ENCODE data around the gene SLC10A7. TPM values are rescaled to one million over a fixed set of nuclear protein-coding genes. Genes with fewer than 3 reads are reported as not detected.

SLC10A7 gene
- polyA plus RNA-seq, 1 donor (not counting 4 experiments of a cell fraction or from before 2014, with no cell fraction given), result 12.7 TPM

DNA sequence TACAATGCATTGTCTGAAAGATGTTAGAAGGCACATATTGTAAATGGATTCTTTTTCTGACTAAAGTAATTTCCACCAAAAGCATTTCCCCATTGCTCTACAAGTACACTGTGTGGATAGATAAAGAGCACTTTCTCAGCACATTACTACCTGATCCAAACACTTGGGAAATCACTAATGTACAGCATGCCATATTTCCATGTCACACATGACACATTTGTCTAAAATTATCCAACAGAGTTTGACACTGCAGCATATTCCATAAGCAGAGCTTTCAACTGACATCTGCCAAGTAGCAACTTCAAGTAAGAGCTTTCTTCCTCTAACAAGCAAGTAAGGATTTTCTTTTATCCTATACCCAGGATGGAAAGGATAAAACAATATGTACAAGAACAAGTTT lies 257.9 kb downstream of the SLC10A7 start:
- no peaks in the 10 kb centered on the region for H3K79me2 ChIP-seq (ENCODE audit: control insufficient read depth, insufficient read depth, low read length)
- no peaks in the 10 kb centered on the region for H3K9me1 ChIP-seq (ENCODE audit: control insufficient read depth, extremely low read depth, insufficient read depth, low read length)
- H3K27me3 ChIP-seq (ENCODE audit: control insufficient read depth, extremely low read depth, insufficient read depth, low read length), result no peaks in the 10 kb centered on the region
- no peak for TF ChIP-seq EZH2 (IDR thresholded peaks at IDR 0.05; ENCODE audit: low read length)
- TF ChIP-seq, protein P1, sequence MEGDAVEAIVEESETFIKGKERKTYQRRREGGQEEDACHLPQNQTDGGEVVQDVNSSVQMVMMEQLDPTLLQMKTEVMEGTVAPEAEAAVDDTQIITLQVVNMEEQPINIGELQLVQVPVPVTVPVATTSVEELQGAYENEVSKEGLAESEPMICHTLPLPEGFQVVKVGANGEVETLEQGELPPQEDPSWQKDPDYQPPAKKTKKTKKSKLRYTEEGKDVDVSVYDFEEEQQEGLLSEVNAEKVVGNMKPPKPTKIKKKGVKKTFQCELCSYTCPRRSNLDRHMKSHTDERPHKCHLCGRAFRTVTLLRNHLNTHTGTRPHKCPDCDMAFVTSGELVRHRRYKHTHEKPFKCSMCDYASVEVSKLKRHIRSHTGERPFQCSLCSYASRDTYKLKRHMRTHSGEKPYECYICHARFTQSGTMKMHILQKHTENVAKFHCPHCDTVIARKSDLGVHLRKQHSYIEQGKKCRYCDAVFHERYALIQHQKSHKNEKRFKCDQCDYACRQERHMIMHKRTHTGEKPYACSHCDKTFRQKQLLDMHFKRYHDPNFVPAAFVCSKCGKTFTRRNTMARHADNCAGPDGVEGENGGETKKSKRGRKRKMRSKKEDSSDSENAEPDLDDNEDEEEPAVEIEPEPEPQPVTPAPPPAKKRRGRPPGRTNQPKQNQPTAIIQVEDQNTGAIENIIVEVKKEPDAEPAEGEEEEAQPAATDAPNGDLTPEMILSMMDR (optimal IDR thresholded peaks at IDR 0.05 in 1 of 3, IDR thresholded peaks at IDR 0.05 in 1 of 3, conservative IDR thresholded peaks at IDR 0.05 in 1 of 3; ENCODE audit: extremely low read depth in 1 of 3, insufficient read depth in 2 of 3, low read length in 3 of 3), result no peak
- FAIRE-seq (no peak), DNase-seq (ENCODE audit: low read depth, low spot score) (no peak)
- dilution Hi-C loops (cut with MboI; ENCODE audit: extremely low pct_ligation_motif_present, low sequenced_read_pairs), result no loop called here
- H4K20me1 ChIP-seq (ENCODE audit: control insufficient read depth, extremely low read depth, insufficient read depth, low read length), result no peaks in the 10 kb centered on the region
- no peak overlapping the region for H2AFZ ChIP-seq (ENCODE audit: control insufficient read depth, low read length)
- H3K9me3 ChIP-seq (ENCODE audit: control insufficient read depth, low read depth, low read length), result no peaks in the 10 kb centered on the region
- H3K4me1 ChIP-seq (ENCODE audit: control insufficient read depth, extremely low read depth, insufficient read depth, low read length), result no peaks in the 10 kb centered on the region
- peaks cover 1 to 4% of the 10 kb centered on the region in 2 experiments for H3K36me3 ChIP-seq (ENCODE audit: control insufficient read depth in 2 of 2, extremely low read depth in 1 of 2, insufficient read depth in 2 of 2, low read length in 2 of 2)
- H3K4me3 ChIP-seq (ENCODE audit: control insufficient read depth in 2 of 3, extremely low read depth in 1 of 3, insufficient read depth in 2 of 3, low read depth in 1 of 3, low read length in 3 of 3), result no peak overlapping the region
- H3K9ac ChIP-seq (ENCODE audit: control insufficient read depth, extremely low read depth, insufficient read depth, low read length), result no peak overlapping the region
- H3K4me2 ChIP-seq (ENCODE audit: control insufficient read depth, extremely low read depth, insufficient read depth, low read depth, low read length), result no peak overlapping the region
- no peak overlapping the region for H3K27ac ChIP-seq (ENCODE audit: control insufficient read depth, insufficient read depth, low read length)

DNA sequence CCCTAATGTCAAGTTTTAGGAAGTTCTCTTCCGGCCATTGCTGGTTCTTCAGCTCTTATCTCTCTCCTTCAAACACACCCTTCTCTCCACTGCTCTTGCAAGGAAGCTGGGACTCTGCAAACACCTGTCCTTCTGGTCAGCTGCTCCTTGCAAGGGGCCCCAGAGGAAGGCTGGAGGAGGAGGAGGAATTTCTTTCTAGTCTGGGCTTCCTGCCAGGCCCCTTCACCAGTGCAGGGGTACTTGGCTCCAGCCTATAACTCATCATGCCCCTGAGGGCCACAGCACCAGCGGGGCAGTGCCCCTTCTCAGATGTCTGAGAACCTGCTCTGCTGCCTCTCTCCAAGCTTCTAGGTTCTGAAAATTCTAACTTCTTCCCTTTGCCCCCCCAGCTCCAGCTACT lies 260.7 kb downstream of the SLC10A7 start:
- DNase-seq (ENCODE audit: low read depth, low spot score) (no peak), FAIRE-seq (no peak)
- Histone ChIP-seq H3K4me3 (ENCODE audit: control insufficient read depth in 2 of 3, extremely low read depth in 1 of 3, insufficient read depth in 2 of 3, low read depth in 1 of 3, low read length in 3 of 3) (no peak overlapping the region), H2AFZ (ENCODE audit: control insufficient read depth, low read length) (no peak overlapping the region), H3K27me3 (ENCODE audit: control insufficient read depth, extremely low read depth, insufficient read depth, low read length) (no peaks in the 10 kb centered on the region), H3K27ac (ENCODE audit: control insufficient read depth, insufficient read depth, low read length) (no peak overlapping the region), H3K4me1 (ENCODE audit: control insufficient read depth, extremely low read depth, insufficient read depth, low read length) (no peaks in the 10 kb centered on the region), H3K9ac (ENCODE audit: control insufficient read depth, extremely low read depth, insufficient read depth, low read length) (no peak overlapping the region), H3K36me3 (ENCODE audit: control insufficient read depth in 2 of 2, extremely low read depth in 1 of 2, insufficient read depth in 2 of 2, low read length in 2 of 2) (peaks cover 1 to 4% of the 10 kb centered on the region in 2 experiments), H3K79me2 (ENCODE audit: control insufficient read depth, insufficient read depth, low read length) (no peaks in the 10 kb centered on the region), H3K4me2 (ENCODE audit: control insufficient read depth, extremely low read depth, insufficient read depth, low read depth, low read length) (no peak overlapping the region), H4K20me1 (ENCODE audit: control insufficient read depth, extremely low read depth, insufficient read depth, low read length) (no peaks in the 10 kb centered on the region), H3K9me1 (ENCODE audit: control insufficient read depth, extremely low read depth, insufficient read depth, low read length) (no peaks in the 10 kb centered on the region), H3K9me3 (ENCODE audit: control insufficient read depth, low read depth, low read length) (no peaks in the 10 kb centered on the region)
- dilution Hi-C loops (cut with MboI; ENCODE audit: extremely low pct_ligation_motif_present, low sequenced_read_pairs), result no loop called here
- no peak for TF ChIP-seq EZH2 (IDR thresholded peaks at IDR 0.05; ENCODE audit: low read length)
- TF ChIP-seq, protein P1 (optimal IDR thresholded peaks at IDR 0.05 in 1 of 3, IDR thresholded peaks at IDR 0.05 in 1 of 3, conservative IDR thresholded peaks at IDR 0.05 in 1 of 3; ENCODE audit: extremely low read depth in 1 of 3, insufficient read depth in 2 of 3, low read length in 3 of 3), result no peak

Measured in keratinocyte (primary cell).